A549 (cell line): ENCODE measurements around the gene MUC5B.

ENCODE experiments used
- CEBPB ChIP-seq, 2 experiments: fragments of >200 bp in 1 of 2; sonication (Bioruptor Twin) in 1 of 2; formaldehyde crosslinking in 1 of 2; IDR thresholded peaks; 2 replicates each; pipeline ENCODE4 v1.6.1; 2012 to 2016
- FOSB ChIP-seq: fragments of 250-450 bp; sonication (Bioruptor Pico); IDR thresholded peaks from 2 replicates; pipeline ENCODE4 v1.5.0; 2020; ENCODE audit warnings: mild to moderate bottlenecking, moderate library complexity
- JUNB ChIP-seq: fragments of >200 bp; sonication (Bioruptor Twin); formaldehyde crosslinking; IDR thresholded peaks from 2 replicates; pipeline ENCODE4 v1.6.1; 2016
- POLR2A ChIP-seq: IDR thresholded peaks from 2 replicates; pipeline ENCODE4 v1.6.1; 2012; ENCODE audit warnings: mild to moderate bottlenecking, low read length
- RCOR1 ChIP-seq: fragments of 150-350 bp; IDR thresholded peaks from 2 replicates; pipeline ENCODE4 v1.6.1; 2014; ENCODE audit warnings: antibody characterized with exemption, low read length, low read depth
- SREBF2 ChIP-seq: fragments of 450-650 bp; IDR thresholded peaks from 2 replicates; pipeline ENCODE4 v1.6.1; 2014; ENCODE audit warnings: mild to moderate bottlenecking, moderate library complexity
- TF ChIP-seq, protein P1 (sequence below): fragments of >200 bp; sonication (Bioruptor Twin); formaldehyde crosslinking; IDR thresholded peaks from 3 replicates; pipeline ENCODE4 v1.5.1; 2016
- TF ChIP-seq, protein P2 (sequence below): IDR thresholded peaks from 2 replicates; pipeline ENCODE4 v1.6.1; 2012
- TF ChIP-seq, protein P3 (sequence below): fragments of 200-600 bp; sonication (generic); IDR thresholded peaks from 2 replicates; pipeline ENCODE4 v1.6.1; 2016; ENCODE audit warnings: antibody characterized with exemption, mild to moderate bottlenecking, moderate library complexity

- TF ChIP-seq, protein P1, sequence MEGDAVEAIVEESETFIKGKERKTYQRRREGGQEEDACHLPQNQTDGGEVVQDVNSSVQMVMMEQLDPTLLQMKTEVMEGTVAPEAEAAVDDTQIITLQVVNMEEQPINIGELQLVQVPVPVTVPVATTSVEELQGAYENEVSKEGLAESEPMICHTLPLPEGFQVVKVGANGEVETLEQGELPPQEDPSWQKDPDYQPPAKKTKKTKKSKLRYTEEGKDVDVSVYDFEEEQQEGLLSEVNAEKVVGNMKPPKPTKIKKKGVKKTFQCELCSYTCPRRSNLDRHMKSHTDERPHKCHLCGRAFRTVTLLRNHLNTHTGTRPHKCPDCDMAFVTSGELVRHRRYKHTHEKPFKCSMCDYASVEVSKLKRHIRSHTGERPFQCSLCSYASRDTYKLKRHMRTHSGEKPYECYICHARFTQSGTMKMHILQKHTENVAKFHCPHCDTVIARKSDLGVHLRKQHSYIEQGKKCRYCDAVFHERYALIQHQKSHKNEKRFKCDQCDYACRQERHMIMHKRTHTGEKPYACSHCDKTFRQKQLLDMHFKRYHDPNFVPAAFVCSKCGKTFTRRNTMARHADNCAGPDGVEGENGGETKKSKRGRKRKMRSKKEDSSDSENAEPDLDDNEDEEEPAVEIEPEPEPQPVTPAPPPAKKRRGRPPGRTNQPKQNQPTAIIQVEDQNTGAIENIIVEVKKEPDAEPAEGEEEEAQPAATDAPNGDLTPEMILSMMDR = no peak
- TF ChIP-seq POLR2A (peak; percentile 64), FOSB (no peak), JUNB (no peak), RCOR1 (no peak), SREBF2 (no peak), CEBPB (IDR thresholded peaks at IDR 0.05) (no peak)
- TF ChIP-seq, protein P2, sequence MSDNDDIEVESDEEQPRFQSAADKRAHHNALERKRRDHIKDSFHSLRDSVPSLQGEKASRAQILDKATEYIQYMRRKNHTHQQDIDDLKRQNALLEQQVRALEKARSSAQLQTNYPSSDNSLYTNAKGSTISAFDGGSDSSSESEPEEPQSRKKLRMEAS = peak; percentile 88
- TF ChIP-seq, protein P3, sequence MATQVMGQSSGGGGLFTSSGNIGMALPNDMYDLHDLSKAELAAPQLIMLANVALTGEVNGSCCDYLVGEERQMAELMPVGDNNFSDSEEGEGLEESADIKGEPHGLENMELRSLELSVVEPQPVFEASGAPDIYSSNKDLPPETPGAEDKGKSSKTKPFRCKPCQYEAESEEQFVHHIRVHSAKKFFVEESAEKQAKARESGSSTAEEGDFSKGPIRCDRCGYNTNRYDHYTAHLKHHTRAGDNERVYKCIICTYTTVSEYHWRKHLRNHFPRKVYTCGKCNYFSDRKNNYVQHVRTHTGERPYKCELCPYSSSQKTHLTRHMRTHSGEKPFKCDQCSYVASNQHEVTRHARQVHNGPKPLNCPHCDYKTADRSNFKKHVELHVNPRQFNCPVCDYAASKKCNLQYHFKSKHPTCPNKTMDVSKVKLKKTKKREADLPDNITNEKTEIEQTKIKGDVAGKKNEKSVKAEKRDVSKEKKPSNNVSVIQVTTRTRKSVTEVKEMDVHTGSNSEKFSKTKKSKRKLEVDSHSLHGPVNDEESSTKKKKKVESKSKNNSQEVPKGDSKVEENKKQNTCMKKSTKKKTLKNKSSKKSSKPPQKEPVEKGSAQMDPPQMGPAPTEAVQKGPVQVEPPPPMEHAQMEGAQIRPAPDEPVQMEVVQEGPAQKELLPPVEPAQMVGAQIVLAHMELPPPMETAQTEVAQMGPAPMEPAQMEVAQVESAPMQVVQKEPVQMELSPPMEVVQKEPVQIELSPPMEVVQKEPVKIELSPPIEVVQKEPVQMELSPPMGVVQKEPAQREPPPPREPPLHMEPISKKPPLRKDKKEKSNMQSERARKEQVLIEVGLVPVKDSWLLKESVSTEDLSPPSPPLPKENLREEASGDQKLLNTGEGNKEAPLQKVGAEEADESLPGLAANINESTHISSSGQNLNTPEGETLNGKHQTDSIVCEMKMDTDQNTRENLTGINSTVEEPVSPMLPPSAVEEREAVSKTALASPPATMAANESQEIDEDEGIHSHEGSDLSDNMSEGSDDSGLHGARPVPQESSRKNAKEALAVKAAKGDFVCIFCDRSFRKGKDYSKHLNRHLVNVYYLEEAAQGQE = no peak
Measured at GRCh38 chr11:1262172-1263006, 39.5 kb downstream of the MUC5B start.
